GM12878 (cell line): Measurements from ENCODE around the gene FAM89B. TPM values are rescaled to one million over a fixed set of nuclear protein-coding genes. Genes with fewer than 3 reads are reported as not detected.

Experiments
- ATF7 ChIP-seq: fragments of 450-650 bp; IDR thresholded peaks from 2 replicates; pipeline ENCODE4 v1.6.1; 2016; ENCODE audit warnings: low read depth, mild to moderate bottlenecking
- CBX5 ChIP-seq: sonication (generic); IDR thresholded peaks from 2 replicates; pipeline ENCODE4 v1.6.1; 2016; ENCODE audit warnings: low read depth, moderate library complexity, mild to moderate bottlenecking, inconsistent platforms
- CHD1 ChIP-seq: IDR thresholded peaks from 2 replicates; pipeline ENCODE4 v1.6.1; 2012; ENCODE audit warnings: low read depth, low read length, improper control_type of control experiment
- GABPA ChIP-seq: IDR thresholded peaks from 2 replicates; pipeline ENCODE4 v1.6.1; 2014; ENCODE audit warnings: antibody characterized with exemption, low read depth, mild to moderate bottlenecking, inconsistent platforms
- GATAD2B ChIP-seq: fragments of 450-650 bp; conservative IDR thresholded peaks from 2 replicates; pipeline ENCODE4 v1.6.1; 2017; ENCODE audit warnings: low read depth, mild to moderate bottlenecking, moderate library complexity
- HDAC2 ChIP-seq: fragments of 200-600 bp; sonication (generic); IDR thresholded peaks from 2 replicates; pipeline ENCODE4 v1.6.1; 2017
- HDAC6 ChIP-seq: fragments of 200-600 bp; sonication (generic); IDR thresholded peaks from one replicate; pipeline ENCODE4 v1.8.0; 2017; ENCODE audit warnings: antibody characterized with exemption; ENCODE audit not compliant: unreplicated experiment
- JUND ChIP-seq: IDR thresholded peaks from 2 replicates; pipeline ENCODE4 v1.6.1; 2012; ENCODE audit warnings: low read depth, mild to moderate bottlenecking, low read length, improper control_type of control experiment, moderate library complexity
- KAT2A ChIP-seq: conservative IDR thresholded peaks from 2 replicates; pipeline ENCODE4 v1.6.1; 2011; ENCODE audit warnings: low read depth, low read length; ENCODE audit not compliant: control insufficient read depth
- NBN ChIP-seq: fragments of 450-650 bp; IDR thresholded peaks from 2 replicates; pipeline ENCODE4 v1.6.1; 2016
- NR2C1 ChIP-seq: fragments of 450-650 bp; IDR thresholded peaks from 2 replicates; pipeline ENCODE4 v1.6.1; 2017; ENCODE audit warnings: antibody characterized with exemption, mild to moderate bottlenecking, moderate library complexity
- POLR2AphosphoS2 ChIP-seq: IDR thresholded peaks from 2 replicates; pipeline ENCODE4 v1.6.1; 2011; ENCODE audit warnings: low read depth, mild to moderate bottlenecking, low read length, improper control_type of control experiment, moderate library complexity
- RCOR1 ChIP-seq: conservative IDR thresholded peaks from 2 replicates; pipeline ENCODE4 v1.6.1; 2012; ENCODE audit warnings: low read depth, low read length, improper control_type of control experiment
- RELA ChIP-seq: fragments of 450-650 bp; IDR thresholded peaks from 2 replicates; pipeline ENCODE4 v1.8.0; 2014; ENCODE audit warnings: borderline replicate concordance; ENCODE audit not compliant: partially characterized antibody
- SMC3 ChIP-seq: IDR thresholded peaks from 2 replicates; pipeline ENCODE4 v1.6.1; 2011; ENCODE audit warnings: low read length, improper control_type of control experiment, borderline replicate concordance
- SP1 ChIP-seq: IDR thresholded peaks from one replicate; pipeline ENCODE4 v1.6.1; 2011; ENCODE audit warnings: low read depth, low read length
- TARDBP ChIP-seq: IDR thresholded peaks from 2 replicates; pipeline ENCODE4 v1.6.1; 2016; ENCODE audit warnings: borderline replicate concordance
- ZNF24 ChIP-seq: fragments of 450-650 bp; IDR thresholded peaks from 2 replicates; pipeline ENCODE4 v1.6.1; 2017; ENCODE audit warnings: antibody characterized with exemption, mild to moderate bottlenecking
- ZNF274 ChIP-seq: IDR thresholded peaks from one replicate; pipeline ENCODE4 v1.8.0; 2011; ENCODE audit not compliant: insufficient read length, insufficient read depth
- polyA plus RNA-seq, 11 experiments: library from polyadenylated mRNA; depleted of rRNA in 4 of 11; unstranded in 6 of 11; stranded (reverse) in 5 of 11; fragments of >200 nt; fragmentation: Nextera tagmentation in 4 of 11; fragmentation: Illumina TruSeq in 1 of 11; extraction: Ambion mirVana in 4 of 11; extraction: Trizol in 1 of 11; gene quantifications; 1 replicate in 1 of 11; 2 replicates in 10 of 11; pipeline versions ENCODE4 v1.2.1 to v1.2.3, GENCODE V29; 2011 to 2016; ENCODE audit warnings: inconsistent platforms in 2 of 11, missing spikeins in 2 of 11, low read depth in 1 of 11
- total RNA-seq, 4 experiments: library from RNA; depleted of rRNA in 3 of 4; stranded (reverse); fragments of >200 nt in 3 of 4; fragmentation: Illumina TruSeq in 1 of 4; extraction: Trizol in 1 of 4; gene quantifications; 2 replicates each; pipeline versions ENCODE4 v1.2.1 to v1.2.3, GENCODE V29; 2013 to 2021
- TF ChIP-seq, protein P1 (sequence below): fragments of 450-650 bp; IDR thresholded peaks from 2 replicates; pipeline ENCODE4 v1.6.1; 2017; ENCODE audit warnings: mild to moderate bottlenecking, moderate library complexity
- TF ChIP-seq, protein P2 (sequence below), 3 experiments: IDR thresholded peaks in 2 of 3; conservative IDR thresholded peaks in 1 of 3; 2 replicates each; pipeline ENCODE4 v1.5.1; 2011; ENCODE audit warnings: low read depth in 3 of 3, low read length in 3 of 3, mild to moderate bottlenecking in 3 of 3, control low read depth in 2 of 3, moderate library complexity in 2 of 3, inconsistent platforms in 1 of 3, mixed read lengths in 1 of 3; ENCODE audit not compliant: control insufficient read depth in 2 of 3, insufficient read depth in 1 of 3; ENCODE audit errors: extremely low read depth in 1 of 3
- TF ChIP-seq, protein P3 (sequence below): fragments of 450-650 bp; conservative IDR thresholded peaks from 2 replicates; pipeline ENCODE4 v1.6.1; 2017; ENCODE audit warnings: mild to moderate bottlenecking, moderate library complexity
- TF ChIP-seq, protein P4 (sequence below): IDR thresholded peaks from 2 replicates; pipeline ENCODE4 v1.6.1; 2011; ENCODE audit warnings: low read depth, mild to moderate bottlenecking, low read length, moderate library complexity, borderline replicate concordance; ENCODE audit errors: extremely low read depth

FAM89B gene
- total and polyA plus RNA-seq, 10 of the 15 experiments (the other 5 are each of a cell fraction or from before 2014, with no cell fraction given): 0.34 to 36.7 (median 9.8) TPM

DNA sequence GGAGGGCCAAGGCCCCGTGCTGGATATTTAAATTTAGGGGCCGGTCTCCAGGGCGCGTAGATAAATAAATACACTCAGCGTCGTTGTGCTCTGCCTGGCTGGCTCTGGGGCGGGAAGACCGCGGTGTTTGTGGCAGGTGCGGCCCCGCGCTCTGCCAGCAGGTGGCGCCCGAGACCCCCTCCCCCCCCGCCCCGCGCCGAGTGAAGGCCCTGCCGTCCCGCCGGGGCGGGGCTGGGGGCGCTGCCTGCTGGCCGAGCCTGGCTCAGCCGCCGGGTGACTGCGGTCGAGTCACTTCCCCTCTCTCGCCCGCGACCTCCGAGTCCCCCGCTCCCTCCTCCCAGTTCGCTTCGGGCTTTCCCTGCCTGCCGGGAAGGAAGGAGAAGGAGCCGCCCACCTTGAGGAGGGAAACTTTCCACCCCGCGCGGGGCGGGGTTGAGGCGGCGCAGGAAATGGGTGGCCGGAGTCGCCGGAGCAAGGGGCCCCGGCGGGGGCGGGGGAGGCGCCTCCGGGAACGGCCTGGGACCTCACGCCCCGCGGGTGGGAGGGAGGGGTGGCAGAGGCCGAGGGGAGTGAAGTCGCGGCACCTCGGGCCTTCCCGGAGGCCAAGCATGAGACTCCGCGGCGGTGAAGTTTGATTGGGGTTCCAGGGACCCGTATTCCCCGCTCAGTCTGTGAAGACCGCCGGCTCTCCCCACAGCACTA is 1.9 kb downstream of the FAM89B start (continued):
- TF ChIP-seq, protein P1, sequence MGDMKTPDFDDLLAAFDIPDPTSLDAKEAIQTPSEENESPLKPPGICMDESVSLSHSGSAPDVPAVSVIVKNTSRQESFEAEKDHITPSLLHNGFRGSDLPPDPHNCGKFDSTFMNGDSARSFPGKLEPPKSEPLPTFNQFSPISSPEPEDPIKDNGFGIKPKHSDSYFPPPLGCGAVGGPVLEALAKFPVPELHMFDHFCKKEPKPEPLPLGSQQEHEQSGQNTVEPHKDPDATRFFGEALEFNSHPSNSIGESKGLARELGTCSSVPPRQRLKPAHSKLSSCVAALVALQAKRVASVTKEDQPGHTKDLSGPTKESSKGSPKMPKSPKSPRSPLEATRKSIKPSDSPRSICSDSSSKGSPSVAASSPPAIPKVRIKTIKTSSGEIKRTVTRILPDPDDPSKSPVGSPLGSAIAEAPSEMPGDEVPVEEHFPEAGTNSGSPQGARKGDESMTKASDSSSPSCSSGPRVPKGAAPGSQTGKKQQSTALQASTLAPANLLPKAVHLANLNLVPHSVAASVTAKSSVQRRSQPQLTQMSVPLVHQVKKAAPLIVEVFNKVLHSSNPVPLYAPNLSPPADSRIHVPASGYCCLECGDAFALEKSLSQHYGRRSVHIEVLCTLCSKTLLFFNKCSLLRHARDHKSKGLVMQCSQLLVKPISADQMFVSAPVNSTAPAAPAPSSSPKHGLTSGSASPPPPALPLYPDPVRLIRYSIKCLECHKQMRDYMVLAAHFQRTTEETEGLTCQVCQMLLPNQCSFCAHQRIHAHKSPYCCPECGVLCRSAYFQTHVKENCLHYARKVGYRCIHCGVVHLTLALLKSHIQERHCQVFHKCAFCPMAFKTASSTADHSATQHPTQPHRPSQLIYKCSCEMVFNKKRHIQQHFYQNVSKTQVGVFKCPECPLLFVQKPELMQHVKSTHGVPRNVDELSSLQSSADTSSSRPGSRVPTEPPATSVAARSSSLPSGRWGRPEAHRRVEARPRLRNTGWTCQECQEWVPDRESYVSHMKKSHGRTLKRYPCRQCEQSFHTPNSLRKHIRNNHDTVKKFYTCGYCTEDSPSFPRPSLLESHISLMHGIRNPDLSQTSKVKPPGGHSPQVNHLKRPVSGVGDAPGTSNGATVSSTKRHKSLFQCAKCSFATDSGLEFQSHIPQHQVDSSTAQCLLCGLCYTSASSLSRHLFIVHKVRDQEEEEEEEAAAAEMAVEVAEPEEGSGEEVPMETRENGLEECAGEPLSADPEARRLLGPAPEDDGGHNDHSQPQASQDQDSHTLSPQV: peak; percentile 80; the same call in 1 of the 2 replicates
- TF ChIP-seq GATAD2B (peak; percentile 95), RCOR1 (no peak), SMC3 (peak; percentile 73), ZNF24 (peak; percentile 75; the same call in 1 of the 2 replicates), JUND (no peak), HDAC2 (no peak), CBX5 (no peak), KAT2A (no peak), ZNF274 (no peak), POLR2AphosphoS2 (no peak), NBN (0 out of 2 replicates have a peak, but pooled peaks have one; percentile 35), TARDBP (peak; percentile 67; the same call in 1 of the 2 replicates), HDAC6 (no peak), CHD1 (no peak), NR2C1 (peak; percentile 50), ATF7 (0 out of 2 replicates have a peak, but pooled peaks have one; percentile 13), GABPA (no peak), RELA (no peak), SP1 (peak; percentile 60)
- TF ChIP-seq, protein P2, sequence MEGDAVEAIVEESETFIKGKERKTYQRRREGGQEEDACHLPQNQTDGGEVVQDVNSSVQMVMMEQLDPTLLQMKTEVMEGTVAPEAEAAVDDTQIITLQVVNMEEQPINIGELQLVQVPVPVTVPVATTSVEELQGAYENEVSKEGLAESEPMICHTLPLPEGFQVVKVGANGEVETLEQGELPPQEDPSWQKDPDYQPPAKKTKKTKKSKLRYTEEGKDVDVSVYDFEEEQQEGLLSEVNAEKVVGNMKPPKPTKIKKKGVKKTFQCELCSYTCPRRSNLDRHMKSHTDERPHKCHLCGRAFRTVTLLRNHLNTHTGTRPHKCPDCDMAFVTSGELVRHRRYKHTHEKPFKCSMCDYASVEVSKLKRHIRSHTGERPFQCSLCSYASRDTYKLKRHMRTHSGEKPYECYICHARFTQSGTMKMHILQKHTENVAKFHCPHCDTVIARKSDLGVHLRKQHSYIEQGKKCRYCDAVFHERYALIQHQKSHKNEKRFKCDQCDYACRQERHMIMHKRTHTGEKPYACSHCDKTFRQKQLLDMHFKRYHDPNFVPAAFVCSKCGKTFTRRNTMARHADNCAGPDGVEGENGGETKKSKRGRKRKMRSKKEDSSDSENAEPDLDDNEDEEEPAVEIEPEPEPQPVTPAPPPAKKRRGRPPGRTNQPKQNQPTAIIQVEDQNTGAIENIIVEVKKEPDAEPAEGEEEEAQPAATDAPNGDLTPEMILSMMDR (IDR thresholded peaks at IDR 0.05 in 2 of 3, conservative IDR thresholded peaks at IDR 0.05 in 1 of 3; ENCODE audit: control insufficient read depth in 2 of 3, extremely low read depth in 1 of 3, insufficient read depth in 1 of 3, low read depth in 3 of 3, low read length in 3 of 3): peak; percentile 75 to 91 (median 88)
- TF ChIP-seq, protein P3, sequence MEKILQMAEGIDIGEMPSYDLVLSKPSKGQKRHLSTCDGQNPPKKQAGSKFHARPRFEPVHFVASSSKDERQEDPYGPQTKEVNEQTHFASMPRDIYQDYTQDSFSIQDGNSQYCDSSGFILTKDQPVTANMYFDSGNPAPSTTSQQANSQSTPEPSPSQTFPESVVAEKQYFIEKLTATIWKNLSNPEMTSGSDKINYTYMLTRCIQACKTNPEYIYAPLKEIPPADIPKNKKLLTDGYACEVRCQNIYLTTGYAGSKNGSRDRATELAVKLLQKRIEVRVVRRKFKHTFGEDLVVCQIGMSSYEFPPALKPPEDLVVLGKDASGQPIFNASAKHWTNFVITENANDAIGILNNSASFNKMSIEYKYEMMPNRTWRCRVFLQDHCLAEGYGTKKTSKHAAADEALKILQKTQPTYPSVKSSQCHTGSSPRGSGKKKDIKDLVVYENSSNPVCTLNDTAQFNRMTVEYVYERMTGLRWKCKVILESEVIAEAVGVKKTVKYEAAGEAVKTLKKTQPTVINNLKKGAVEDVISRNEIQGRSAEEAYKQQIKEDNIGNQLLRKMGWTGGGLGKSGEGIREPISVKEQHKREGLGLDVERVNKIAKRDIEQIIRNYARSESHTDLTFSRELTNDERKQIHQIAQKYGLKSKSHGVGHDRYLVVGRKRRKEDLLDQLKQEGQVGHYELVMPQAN: peak; percentile 52
- TF ChIP-seq, protein P4, sequence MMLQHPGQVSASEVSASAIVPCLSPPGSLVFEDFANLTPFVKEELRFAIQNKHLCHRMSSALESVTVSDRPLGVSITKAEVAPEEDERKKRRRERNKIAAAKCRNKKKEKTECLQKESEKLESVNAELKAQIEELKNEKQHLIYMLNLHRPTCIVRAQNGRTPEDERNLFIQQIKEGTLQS: no peak
